ENCODE measurements around the gene FIGN.

- no peak for TF ChIP-seq CTCF (IDR thresholded peaks at IDR 0.05; ENCODE audit: low read depth, low read length)
- TF ChIP-seq POLR2A (IDR thresholded peaks at IDR 0.05; ENCODE audit: extremely low read depth, insufficient read length) = no peak
- TF ChIP-seq MYC (IDR thresholded peaks at IDR 0.05; ENCODE audit: low read depth, low read length) = no peak
- no peak for TF ChIP-seq MAX (IDR thresholded peaks at IDR 0.05; ENCODE audit: low read depth, low read length)
These were observed 38.4 kb downstream of the FIGN start for GRCh38 chr2:163697429-163697828.
